COLO668 (cell line): ENCODE measurements around the gene HSPA6.
"Not testable (repeated sequence)": the region's sequence is repeated elsewhere in the genome, so short reads cannot be mapped to it uniquely, and the experiment has no call there.

Experiments used
- DNase-seq: peaks from one replicate; lab custom pipeline; 2025; ENCODE audit not compliant: unreplicated experiment; lab: John Stamatoyannopoulos, UW

The HSPA6 gene

GRCh38 chr1:161531986-161532643, 7.8 kb downstream of the HSPA6 start:
- DNase-seq = no peak

DNA sequence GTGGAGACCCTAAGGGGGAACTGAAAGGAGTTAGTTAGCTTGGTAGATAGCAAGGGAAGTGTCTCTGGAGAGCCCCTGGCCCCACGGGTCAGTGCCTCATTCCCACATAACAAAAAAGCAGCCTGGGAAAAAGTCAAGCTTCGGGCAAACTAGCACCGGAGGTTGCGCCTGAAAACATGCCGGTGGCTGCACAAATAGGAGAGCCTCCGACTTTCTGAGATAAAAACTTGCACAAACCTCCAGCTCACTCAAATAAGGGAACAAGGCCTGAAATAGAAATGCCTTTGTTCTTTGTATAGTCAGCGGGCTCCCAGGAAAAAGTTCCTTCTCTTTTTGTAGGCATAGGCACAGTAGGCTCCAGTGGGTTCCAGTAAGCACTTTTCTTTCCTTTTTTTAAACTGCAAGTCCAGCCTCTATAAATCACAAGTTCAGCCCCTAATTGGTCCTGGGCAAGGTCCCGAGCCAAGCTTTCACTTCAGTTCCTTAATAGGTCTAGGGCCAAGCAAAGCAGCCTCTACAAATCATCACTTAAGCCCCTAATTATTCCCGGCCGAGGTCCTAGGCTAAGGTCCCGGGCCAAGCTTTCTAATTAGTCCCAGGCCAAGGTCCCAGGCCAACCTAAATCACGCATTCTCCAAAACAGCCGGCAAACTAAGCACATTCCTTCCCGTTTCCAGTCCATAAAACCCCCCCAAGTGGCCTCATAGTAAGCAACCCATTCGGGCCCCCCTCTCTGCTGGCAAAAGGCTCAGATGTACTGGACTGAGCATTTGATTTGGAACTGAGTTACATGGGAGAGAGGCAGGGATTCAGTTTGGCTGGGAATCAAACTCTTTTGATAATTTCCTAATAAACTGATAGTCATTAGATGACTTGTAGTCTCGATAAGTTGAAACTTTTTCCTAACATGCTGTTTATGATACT, 8.6 kb downstream of the HSPA6 start:
- not testable (repeated sequence) for DNase-seq

- not testable (repeated sequence) for DNase-seq
Observed at GRCh38 chr1:161537068-161537669, 12.8 kb downstream of the HSPA6 start.

- DNase-seq = not testable (repeated sequence)
Observed at GRCh38 chr1:161538925-161539479, 14.7 kb downstream of the HSPA6 start.

GRCh38 chr1:161539731-161540569, 15.6 kb downstream of the HSPA6 start:
- peak; percentile 56 for DNase-seq

DNA sequence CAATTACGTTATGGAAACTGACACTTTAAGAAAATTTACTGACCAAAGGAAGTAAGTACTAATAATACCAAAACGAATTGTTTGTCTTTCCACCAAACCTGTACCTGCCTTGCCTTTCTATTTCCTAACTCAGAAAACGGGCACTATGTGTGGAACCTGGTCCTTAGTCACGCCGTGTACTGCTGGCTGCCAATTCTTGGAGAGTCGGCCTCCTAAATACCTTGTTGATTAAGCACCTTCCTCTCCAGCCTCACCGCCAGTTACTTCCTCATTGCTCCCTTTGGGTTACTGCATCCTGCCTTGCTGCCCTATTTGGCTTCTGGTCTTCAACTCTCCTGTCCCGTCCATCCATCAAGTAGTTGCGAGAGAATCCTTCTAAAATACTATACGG, 16.2 kb downstream of the HSPA6 start:
- not testable (repeated sequence) for DNase-seq

- not testable (repeated sequence) for DNase-seq
Observed at GRCh38 chr1:161542091-161542559, 17.8 kb downstream of the HSPA6 start.

GRCh38 chr1:161543125-161543524, 18.8 kb downstream of the HSPA6 start:
- not testable (repeated sequence) for DNase-seq

- not testable (repeated sequence) for DNase-seq
Observed at GRCh38 chr1:161545005-161545731, 20.8 kb downstream of the HSPA6 start.

- not testable (repeated sequence) for DNase-seq
Observed at GRCh38 chr1:161547995-161548741, 23.8 kb downstream of the HSPA6 start.

DNA sequence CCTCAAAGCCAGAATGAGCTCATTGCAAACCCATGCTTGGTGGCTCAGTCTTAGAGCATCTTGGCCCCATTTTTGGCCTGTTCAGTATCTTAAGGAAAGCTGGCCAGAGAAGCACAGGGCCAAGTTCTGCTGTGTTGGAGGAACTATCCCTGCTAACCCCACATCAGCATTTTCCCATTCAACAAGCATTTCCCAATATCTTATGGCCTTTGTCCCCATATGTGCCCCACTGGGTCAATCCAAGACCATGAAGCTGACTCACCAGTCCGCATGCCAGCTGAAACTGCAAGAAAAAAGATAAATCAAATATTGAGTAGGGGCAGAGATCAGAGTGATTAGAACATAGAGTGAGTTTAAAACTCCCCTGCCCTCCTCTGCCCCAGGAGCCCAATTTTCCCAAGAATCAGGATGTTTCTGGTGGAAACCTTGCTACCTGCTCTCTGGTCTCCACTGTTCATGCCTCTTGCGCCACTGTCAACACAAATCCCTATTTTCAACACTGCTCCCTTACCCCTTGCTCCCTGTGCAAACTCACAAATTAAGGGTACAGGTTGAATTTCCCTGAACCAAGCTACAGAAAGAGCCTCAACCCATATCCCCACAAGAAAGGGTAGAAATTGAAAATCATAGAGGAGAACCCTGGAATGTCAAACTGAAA, 24.5 kb downstream of the HSPA6 start:
- not testable (repeated sequence) for DNase-seq

DNA sequence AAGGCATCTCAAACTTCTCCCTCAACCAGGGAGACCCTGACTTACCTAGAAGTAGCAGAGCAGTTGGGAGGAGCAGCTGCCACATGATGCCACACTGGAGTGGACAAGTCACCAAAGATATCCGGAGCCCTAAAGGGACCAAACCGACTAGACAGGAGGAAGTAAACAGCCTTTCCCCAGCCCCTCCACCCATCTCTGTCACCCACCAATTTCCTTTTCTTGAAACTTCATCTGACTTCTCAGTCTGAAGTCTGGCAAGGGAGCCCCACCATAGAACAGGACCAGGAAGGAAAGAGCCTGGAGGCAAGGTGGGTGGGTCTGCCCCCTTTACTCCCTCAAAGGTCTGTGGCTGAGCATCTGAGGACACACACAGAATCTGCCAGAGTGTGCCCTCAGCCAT, 25.3 kb downstream of the HSPA6 start, which contains the start of gene FCGR3A:
FCGR3A (minus strand) TSS at position 167 of the 400 bp plus-strand sequence; CDS start at position 85, 82 bp downstream.
- no peak for DNase-seq

DNA sequence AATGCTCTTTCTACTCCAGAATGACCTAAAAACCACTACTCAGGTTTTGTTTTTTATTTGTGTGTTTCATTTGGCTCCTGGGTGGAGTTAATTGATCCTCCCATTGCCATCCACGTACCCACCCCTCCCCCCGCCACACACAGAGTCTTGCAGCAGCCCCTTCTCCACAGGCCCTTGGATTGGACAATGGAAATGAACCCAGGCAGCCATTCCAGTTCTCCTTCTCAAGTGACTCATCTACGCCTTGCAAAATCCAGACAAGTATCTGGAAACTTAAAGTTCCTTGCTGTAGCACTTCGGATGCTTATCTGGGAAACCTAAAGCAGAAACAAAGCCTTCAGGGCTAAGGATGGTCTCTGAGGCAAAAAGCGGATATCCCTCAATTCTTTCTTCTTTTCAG, 26.6 kb downstream of the HSPA6 start:
- DNase-seq = not testable (repeated sequence)

GRCh38 chr1:161553631-161554030, 29.3 kb downstream of the HSPA6 start:
- not testable (repeated sequence) for DNase-seq

DNA sequence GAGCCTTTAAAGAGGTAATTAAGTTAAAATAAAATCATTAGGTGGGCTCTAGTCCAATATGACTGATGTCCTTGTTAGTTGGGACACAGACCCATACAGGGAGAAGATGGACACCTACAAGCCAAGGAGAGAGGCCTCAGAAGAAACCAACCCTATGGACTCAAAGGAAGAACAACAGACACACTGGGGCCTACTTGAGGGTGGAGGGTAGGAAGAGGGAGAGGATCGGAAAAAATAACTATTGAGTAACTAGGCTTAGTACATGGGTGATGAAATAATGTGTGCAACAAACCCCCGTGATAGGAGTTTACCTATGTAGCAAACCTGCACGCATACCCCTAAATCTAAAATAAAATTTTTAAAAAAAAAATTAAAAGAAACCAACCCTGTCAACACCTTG, 30.0 kb downstream of the HSPA6 start:
- DNase-seq = not testable (repeated sequence)

- DNase-seq = not testable (repeated sequence)
Observed at GRCh38 chr1:161554815-161555417, 30.6 kb downstream of the HSPA6 start.

DNA sequence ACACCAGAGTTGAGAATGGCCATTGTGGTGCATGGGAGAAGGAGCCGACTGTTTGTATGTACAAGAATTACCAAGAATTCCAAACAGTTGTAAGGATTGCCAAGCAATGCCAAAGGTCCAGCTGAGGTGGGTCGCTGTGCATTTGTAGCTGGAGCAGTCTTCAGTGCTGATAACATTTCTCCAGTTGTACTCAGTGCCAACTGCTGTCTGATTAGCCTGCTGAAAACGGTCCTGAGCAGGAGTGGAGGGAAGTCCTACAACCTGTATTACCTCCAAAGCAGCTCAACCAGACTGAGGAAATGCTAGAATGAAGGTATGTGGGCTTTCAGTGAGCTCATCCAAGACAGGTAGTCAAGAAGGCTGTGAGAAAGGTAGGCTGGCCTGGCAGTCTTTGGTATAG, 31.8 kb downstream of the HSPA6 start:
- not testable (repeated sequence) for DNase-seq

DNA sequence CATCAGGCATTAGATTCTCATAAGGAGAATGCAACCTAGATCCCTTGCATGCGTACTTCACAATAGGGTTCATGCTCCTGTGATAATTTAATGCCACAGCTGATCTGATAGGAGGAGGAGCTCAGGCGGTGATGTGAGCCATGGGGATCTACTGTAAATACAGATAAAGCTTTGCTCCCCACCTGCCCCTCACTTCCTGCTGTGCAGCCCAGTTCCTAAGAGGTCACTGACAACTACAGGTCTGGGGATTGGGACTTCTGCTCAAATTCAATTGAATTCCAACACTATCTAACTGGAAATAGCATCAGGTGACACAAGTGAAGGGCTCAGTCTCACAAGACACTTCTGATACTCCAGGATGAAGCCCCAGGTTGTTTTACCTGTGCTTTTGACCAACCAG, 32.6 kb downstream of the HSPA6 start:
- DNase-seq = not testable (repeated sequence)
